GM21737 (cell line): Measurements from ENCODE around the gene MEGF6.
"Not testable (repeated sequence)": the region's sequence is repeated elsewhere in the genome, so short reads cannot be mapped to it uniquely, and the experiment has no call there.

Source experiments
- ATAC-seq: cut with Tn5 transposase; IDR thresholded peaks from one replicate; pipeline ENCODE4 v1.9.1; 2021; ENCODE audit warnings: mild to moderate bottlenecking, moderate library complexity; ENCODE audit not compliant: unreplicated experiment

Gene MEGF6

GRCh38 chr1:3596663-3597598 lies 14.4 kb downstream of the MEGF6 start:
- ATAC-seq, result no peak

DNA sequence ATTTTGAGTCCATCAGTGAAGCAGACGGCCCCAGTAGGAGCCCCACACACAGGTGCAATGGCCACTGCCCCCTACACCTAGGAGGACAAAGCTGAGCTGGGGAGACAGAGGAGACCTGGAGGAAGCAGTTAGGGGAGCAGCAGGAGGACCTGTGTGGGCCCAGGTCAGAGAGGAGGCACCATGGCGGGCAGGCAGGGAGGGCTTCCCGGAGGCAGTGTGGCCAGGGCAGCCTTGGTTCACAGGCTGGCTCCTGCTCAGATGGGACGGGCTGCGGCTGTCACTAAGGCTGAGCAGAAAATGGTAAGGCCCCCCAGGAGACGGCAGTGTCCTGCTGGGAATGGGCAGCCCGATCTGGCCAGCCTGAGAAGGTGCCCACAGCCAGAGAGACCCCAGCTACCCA lies 15.4 kb downstream of the MEGF6 start:
- no peak for ATAC-seq

DNA sequence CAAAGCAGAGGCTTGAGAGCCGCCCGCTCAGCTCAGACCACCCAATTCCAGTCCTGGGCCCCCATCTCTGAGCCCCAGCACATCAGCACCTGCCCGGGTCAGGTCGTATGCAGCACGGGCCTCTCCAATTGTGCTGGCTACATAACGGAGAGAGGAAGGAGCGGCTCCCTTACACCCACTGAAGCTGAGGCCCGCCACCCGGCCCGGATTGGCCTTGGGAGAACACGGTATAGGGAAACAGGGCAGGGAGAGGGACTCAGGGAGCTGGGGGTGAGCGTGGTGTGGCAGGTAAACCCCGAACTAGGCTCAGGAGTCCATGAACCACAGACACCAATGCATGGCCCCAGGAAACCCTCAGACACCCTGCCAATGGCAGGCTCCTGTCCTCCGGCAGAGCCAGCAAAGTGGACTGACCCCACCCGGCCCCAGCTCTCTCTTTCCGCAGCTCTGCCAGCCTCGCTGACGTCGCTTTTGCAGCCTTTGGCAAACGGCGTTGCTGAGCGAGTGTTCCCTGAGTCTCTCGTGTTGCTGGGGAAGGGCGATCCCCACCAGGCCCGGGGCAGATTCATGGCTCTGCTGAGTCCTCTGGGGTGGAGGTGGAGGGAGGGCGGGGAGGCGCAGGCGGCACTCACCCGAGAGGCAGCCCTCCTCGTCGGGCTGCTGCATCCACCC lies 16.5 kb downstream of the MEGF6 start:
- ATAC-seq, result no peak

GRCh38 chr1:3593745-3594144 lies 17.6 kb downstream of the MEGF6 start:
- ATAC-seq, result no peak

- ATAC-seq, result no peak
Measured at GRCh38 chr1:3593334-3593733, 18.0 kb downstream of the MEGF6 start.

DNA sequence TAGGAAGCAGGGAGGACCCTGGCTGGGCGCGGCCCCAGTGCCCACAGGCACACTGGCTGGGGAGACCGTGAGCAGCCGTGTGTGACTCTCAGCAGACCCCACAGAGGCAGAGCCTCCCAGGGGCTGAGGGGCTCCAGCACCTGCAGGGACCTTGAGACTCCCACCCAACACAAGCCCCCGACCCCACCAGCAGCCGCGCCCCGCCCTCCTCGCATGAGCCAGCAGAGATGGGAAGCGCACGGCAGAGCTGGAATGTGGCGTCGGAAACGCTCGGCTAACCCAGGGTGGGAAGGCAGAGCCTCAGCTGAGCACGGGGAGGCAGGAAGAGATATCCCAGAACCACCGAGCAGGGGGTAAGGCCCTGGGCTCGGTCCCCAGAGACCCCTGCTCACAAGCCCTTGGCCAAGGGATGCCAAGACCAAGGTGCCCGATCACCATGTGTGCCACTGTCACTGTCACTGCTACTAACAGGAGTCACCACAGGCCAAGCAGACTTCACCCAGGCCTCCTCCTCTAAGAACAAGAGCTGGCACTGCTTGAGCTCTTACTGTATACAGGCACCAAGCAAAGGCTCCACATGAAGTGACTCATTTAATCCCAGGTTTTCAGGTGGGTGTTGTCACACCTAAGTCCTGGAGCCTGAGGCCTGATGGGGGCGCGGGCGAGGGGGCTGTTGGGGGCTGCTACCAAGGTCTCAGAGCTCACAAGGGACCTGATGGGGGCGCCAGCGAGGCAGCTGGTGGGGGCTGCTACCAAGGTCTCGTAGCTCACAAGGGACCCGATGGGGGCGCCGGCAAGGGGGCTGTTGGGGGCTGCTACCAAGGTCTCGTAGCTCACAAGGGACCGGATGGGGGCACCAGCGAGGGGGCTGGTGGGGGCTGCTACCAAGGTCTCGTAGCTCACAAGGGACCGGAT lies 20.1 kb downstream of the MEGF6 start:
- no peak for ATAC-seq

- ATAC-seq, result no peak
Measured at GRCh38 chr1:3590139-3590763, 21.1 kb downstream of the MEGF6 start.

- ATAC-seq, result no peak
Measured at GRCh38 chr1:3588395-3588794, 22.9 kb downstream of the MEGF6 start.

DNA sequence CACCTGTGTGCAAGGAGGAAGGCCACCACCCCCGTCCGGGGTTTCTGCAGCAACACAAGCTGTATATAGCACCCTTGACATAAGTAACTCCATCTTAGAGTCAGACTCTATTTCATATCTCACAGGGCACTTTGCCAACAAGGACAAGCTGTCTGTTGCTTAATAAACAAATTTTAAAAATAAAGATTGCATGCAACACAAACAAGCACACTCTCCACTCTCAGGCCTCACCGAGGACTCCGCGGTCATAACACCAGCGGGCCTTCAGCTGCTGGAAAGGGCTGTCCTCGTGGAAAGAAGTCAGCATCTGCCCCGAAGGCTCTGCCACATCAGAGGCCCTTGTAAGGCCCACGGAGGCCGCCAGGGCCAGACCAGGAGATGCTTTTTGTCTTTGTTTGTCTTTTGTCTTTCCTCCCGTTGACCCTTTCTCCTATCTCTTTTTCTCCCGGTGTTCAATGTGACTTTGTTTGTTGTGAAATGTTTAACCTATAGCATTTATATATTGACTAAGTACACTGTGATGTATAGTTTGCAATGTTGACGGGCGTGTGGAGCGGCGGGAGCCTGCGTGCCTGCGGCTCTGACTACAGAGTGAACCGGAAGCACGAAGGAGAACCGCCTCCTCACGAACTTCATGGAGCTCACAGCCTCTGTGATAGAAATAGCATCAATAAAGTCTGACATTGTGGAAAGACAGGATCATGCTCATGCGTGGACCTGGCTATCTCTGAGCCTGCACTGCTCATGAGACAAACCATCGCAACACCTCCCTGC lies 24.1 kb downstream of the MEGF6 start:
- no peak for ATAC-seq

DNA sequence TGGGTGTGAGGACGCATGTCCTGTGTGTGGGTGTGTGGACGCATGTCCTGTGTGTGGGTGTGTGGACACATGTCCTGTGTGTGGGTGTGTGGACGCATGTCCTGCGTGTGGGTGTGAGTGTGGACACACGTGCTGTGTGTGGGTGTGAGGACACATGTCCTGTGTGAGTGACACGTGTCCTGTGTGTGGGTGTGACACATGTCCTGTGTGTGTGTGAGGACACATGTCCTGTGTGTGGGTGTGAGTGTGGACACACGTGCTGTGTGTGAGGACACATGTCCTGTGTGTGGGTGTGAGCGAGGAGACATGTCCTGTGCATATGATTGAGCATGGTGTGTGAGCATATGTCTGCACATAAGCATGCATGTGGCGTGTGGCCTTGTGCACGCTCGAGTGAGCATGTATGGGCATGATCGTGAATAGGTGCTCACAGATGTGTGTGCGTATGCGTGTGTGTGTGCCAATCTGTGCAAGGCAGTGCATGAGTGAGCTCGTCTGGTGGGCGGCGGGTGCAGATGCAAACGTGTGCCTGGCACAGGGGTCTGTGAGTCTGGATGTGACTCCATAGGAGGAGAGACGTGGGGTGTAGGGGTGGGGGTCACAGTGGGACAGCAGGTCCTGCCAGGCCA lies 25.3 kb downstream of the MEGF6 start:
- no peak for ATAC-seq

- not testable (repeated sequence) for ATAC-seq
Measured at GRCh38 chr1:3585353-3585868, 25.9 kb downstream of the MEGF6 start.

DNA sequence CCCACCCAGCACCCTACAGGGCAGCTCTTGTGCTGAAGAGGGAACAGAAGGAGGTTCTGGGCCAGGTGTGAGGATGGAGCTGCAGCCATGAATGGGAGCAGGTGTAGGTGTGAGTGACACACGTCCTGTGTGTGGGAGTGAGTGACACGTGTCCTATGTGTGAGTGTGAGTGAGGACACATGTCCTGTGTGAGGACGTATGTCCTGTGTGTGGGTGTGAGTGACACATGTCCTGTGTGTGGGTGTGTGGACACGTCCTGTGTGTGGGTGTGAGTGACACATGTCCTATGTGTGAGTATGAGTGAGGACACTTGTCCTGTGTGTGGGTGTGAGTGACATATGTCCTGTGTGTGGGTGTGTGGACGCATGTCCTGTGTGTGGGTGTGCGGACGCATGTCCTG lies 26.4 kb downstream of the MEGF6 start:
- no peak for ATAC-seq

DNA sequence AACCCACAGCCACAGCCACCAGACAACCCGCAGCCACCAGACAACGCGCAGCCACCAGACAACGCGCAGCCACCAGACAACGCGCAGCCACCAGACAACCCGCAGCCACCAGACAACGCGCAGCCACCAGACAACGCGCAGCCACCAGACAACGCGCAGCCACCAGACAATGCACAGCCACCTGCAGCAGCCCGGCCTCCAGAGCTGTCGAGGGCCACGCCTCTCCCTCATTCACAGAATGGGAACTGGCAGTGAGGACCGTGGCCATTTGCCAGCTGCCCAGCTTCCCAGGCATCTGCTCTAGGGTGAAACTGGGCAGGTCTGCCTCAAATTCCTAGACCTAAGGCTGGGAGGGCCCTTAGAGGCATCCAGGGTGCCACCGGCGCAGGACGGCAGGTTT lies 27.6 kb downstream of the MEGF6 start:
- ATAC-seq, result not testable (repeated sequence)

GRCh38 chr1:3581296-3582036 lies 29.8 kb downstream of the MEGF6 start:
- ATAC-seq, result no peak

GRCh38 chr1:3580231-3580630 lies 31.1 kb downstream of the MEGF6 start:
- no peak for ATAC-seq

- ATAC-seq, result no peak
Measured at GRCh38 chr1:3579626-3580025, 31.7 kb downstream of the MEGF6 start.

DNA sequence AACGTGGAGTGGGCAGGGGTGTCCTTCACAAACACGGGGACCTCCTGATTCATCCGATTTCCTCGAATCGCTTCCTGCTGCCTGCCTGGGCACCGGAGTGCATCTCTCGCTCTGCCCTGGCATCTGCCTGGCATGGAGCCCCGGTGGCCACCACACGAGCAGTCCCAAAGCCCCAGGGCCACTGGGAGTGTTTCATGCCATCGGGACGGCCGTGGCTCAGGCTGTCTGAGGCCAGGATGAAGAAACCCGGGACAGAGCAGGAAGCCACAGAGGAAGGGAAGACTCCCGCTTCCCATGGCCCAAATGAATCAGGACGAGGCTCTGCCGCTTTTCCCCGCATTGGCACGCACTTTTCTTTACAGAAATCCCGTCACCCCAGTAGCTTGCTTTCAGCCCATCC lies 32.4 kb downstream of the MEGF6 start:
- ATAC-seq, result no peak

DNA sequence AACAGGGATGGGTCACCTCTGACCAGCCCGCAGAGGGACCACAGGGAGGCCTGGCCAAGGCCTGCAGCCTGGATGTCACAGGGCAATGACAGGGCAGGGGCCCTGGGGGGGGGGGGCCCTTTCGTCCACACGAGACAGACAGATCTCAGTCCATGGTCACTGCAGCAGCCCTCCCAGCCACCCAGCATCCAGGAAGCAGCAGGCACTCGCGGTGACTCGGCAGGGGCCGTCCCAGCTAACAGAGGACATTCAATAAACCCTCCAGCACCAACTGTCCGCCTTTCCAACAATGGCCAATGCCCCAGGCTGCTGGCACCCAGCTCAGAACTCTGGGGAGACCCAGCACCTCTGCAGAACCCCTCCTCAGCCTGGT lies 32.9 kb downstream of the MEGF6 start:
- no peak for ATAC-seq
